ENCODE measurements around the gene SEPTIN2.

SEPTIN2 gene

DNA sequence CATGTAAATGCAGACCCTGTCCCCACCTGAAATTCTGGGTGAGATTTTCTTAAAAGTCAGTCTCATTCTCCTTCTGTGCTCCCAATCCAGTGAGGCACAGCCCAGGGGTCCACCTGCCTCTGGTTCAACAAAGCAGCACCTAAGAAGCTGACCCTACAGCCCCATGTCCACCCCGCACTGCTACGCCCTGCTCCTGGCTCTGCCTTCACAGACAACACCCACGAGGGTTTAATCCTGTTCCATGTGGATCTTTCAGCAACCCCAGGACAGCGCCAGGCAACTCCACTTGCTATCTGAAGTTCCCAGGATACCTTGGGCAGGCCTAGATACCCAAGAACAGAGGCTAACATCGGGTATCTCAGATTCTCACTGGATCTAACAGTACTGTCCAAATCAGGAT, 45.2 kb upstream of the SEPTIN2 start:
- peaks cover 5% of the 10 kb centered on the region for H3K9me3 Mint-ChIP-seq
- TF ChIP-seq CTCF (IDR thresholded peaks at IDR 0.05; ENCODE audit: unreplicated experiment in 3 of 3), result no peak
- H3K4me3 Mint-ChIP-seq, result peak overlapping the region; percentile 94 to 99 (median 98)
- H3K36me3 Mint-ChIP-seq (ENCODE audit: low read depth), result peaks cover 46% of the 10 kb centered on the region
- H3K4me1 Mint-ChIP-seq, result peaks cover 50% of the 10 kb centered on the region
- peak overlapping the region in 1 of 3 experiments; percentile 90 for H3K27ac Mint-ChIP-seq
- no peaks in the 10 kb centered on the region for H3K27me3 Mint-ChIP-seq (ENCODE audit: low read depth)

- H3K4me1 Mint-ChIP-seq, result peaks cover 50% of the 10 kb centered on the region
- peak overlapping the region; percentile 94 to 99 (median 98) for H3K4me3 Mint-ChIP-seq
- no peaks in the 10 kb centered on the region for H3K27me3 Mint-ChIP-seq (ENCODE audit: low read depth)
- peaks cover 49% of the 10 kb centered on the region for H3K36me3 Mint-ChIP-seq (ENCODE audit: low read depth)
- peak overlapping the region; percentile 90 to 95 (median 90) for H3K27ac Mint-ChIP-seq
- TF ChIP-seq CTCF (IDR thresholded peaks at IDR 0.05; ENCODE audit: unreplicated experiment in 3 of 3), result no peak
- peaks cover 12% of the 10 kb centered on the region for H3K9me3 Mint-ChIP-seq
These were observed 43.9 kb upstream of the SEPTIN2 start for GRCh38 chr2:241271706-241272302.

- Mint-ChIP-seq H3K27ac (peak overlapping the region; percentile 31 to 90 (median 73)), H3K4me3 (peak overlapping the region; percentile 86 to 90 (median 86)), H3K27me3 (ENCODE audit: low read depth) (no peaks in the 10 kb centered on the region), H3K36me3 (ENCODE audit: low read depth) (peaks cover 48% of the 10 kb centered on the region), H3K9me3 (peaks cover 12% of the 10 kb centered on the region), H3K4me1 (peaks cover 50% of the 10 kb centered on the region)
- TF ChIP-seq CTCF (IDR thresholded peaks at IDR 0.05; ENCODE audit: unreplicated experiment in 3 of 3), result no peak
These were observed 43.2 kb upstream of the SEPTIN2 start for GRCh38 chr2:241272303-241273209.

DNA sequence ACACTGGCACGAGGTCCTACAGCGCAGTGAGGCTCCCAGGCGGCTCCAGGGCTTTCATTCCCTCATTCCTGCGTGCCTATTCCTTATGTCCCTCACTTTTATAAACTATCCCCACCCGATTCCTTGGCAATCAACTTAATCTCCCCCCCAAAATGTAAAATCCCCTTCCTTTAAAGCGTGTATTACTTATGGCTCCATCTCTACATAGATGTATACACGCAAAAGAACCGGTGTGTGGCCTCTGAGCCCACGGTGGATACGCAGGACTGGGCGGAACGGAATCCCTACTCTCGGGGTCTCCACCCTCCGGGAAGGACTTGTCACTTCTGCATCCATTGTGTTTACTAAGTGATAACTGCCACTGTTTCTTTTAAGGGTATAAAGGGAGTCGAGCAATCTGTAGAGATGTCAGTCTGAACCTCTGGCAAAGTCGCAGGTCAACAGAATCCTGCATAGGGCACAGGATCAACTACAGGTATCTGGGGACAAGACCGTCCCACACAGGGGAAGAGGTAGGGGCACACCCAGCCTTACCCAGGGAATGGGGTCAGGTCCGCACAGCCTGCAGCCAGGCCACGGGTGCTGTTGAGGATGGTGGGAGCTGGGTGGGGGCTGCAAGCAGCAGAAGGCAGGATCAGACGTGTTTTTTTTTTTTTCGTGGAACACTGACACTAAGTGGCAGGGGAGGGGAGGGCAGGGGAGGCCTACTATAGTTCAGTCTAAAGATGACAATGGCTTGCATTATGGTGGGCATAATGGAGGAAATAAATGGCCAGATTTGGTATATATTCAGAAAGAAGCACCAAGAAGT, 42.3 kb upstream of the SEPTIN2 start:
- TF ChIP-seq CTCF (IDR thresholded peaks at IDR 0.05; ENCODE audit: unreplicated experiment in 3 of 3), result no peak
- H3K36me3 Mint-ChIP-seq (ENCODE audit: low read depth), result peaks cover 40% of the 10 kb centered on the region
- H3K27me3 Mint-ChIP-seq (ENCODE audit: low read depth), result no peaks in the 10 kb centered on the region
- H3K4me1 Mint-ChIP-seq, result peaks cover 43% of the 10 kb centered on the region
- peaks cover 12% of the 10 kb centered on the region for H3K9me3 Mint-ChIP-seq
- peak overlapping the region; percentile 86 to 90 (median 86) for H3K4me3 Mint-ChIP-seq
- H3K27ac Mint-ChIP-seq, result peak overlapping the region; percentile 31 to 73 (median 70)

- H3K9me3 Mint-ChIP-seq, result peaks cover 12% of the 10 kb centered on the region
- H3K4me1 Mint-ChIP-seq, result peaks cover 38% of the 10 kb centered on the region
- H3K27ac Mint-ChIP-seq, result peak overlapping the region in 1 of 3 experiments; percentile 70
- no peak for TF ChIP-seq CTCF (IDR thresholded peaks at IDR 0.05; ENCODE audit: unreplicated experiment in 3 of 3)
- peaks cover 35% of the 10 kb centered on the region for H3K36me3 Mint-ChIP-seq (ENCODE audit: low read depth)
- H3K4me3 Mint-ChIP-seq, result peak overlapping the region; percentile 86 to 90 (median 86)
- no peaks in the 10 kb centered on the region for H3K27me3 Mint-ChIP-seq (ENCODE audit: low read depth)
These were observed 41.6 kb upstream of the SEPTIN2 start for GRCh38 chr2:241274127-241274526.
